ENCODE measurements around the gene TADA2B.

- TF ChIP-seq CTCF (IDR thresholded peaks at IDR 0.05; ENCODE audit: poor library complexity) (no peak), EZH2phosphoT487 (IDR thresholded peaks at IDR 0.05; ENCODE audit: low read depth, severe bottlenecking, unreplicated experiment) (no peak), EZH2 (IDR thresholded peaks at IDR 0.05; ENCODE audit: borderline replicate concordance) (no peak)
These were observed 11.1 kb downstream of the TADA2B start for GRCh38 chr4:7054106-7054880.

All from hepatocyte (in vitro differentiated cells).